LNCAP (cell line): Measurements from ENCODE around the gene PIK3R1.

Source experiments
- TF ChIP-seq, protein P1 (sequence below): fragments of 450-650 bp; IDR thresholded peaks from 2 replicates; pipeline ENCODE4 v1.5.1; 2017; ENCODE audit warnings: mild to moderate bottlenecking

Gene PIK3R1

DNA sequence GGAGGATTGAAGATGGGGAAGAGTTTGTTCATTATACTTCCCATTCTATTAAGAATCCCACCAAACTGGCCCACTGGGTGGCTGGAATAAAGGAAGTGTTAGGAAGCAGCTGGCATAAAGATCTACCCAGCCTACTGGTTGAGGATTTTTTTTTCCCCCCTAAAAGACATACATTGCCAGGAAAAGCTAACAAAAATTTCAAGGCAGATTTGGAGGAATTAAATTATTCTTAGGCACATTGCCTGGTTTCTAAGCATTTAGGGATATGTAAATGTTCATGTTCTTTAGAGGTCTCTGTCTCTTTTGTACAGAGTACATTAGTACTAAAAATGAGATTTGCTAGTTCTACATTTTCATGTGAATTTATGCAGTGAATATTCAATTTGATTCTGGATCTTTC, 8.3 kb downstream of the PIK3R1 start:
- TF ChIP-seq, protein P1, sequence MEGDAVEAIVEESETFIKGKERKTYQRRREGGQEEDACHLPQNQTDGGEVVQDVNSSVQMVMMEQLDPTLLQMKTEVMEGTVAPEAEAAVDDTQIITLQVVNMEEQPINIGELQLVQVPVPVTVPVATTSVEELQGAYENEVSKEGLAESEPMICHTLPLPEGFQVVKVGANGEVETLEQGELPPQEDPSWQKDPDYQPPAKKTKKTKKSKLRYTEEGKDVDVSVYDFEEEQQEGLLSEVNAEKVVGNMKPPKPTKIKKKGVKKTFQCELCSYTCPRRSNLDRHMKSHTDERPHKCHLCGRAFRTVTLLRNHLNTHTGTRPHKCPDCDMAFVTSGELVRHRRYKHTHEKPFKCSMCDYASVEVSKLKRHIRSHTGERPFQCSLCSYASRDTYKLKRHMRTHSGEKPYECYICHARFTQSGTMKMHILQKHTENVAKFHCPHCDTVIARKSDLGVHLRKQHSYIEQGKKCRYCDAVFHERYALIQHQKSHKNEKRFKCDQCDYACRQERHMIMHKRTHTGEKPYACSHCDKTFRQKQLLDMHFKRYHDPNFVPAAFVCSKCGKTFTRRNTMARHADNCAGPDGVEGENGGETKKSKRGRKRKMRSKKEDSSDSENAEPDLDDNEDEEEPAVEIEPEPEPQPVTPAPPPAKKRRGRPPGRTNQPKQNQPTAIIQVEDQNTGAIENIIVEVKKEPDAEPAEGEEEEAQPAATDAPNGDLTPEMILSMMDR = no peak

DNA sequence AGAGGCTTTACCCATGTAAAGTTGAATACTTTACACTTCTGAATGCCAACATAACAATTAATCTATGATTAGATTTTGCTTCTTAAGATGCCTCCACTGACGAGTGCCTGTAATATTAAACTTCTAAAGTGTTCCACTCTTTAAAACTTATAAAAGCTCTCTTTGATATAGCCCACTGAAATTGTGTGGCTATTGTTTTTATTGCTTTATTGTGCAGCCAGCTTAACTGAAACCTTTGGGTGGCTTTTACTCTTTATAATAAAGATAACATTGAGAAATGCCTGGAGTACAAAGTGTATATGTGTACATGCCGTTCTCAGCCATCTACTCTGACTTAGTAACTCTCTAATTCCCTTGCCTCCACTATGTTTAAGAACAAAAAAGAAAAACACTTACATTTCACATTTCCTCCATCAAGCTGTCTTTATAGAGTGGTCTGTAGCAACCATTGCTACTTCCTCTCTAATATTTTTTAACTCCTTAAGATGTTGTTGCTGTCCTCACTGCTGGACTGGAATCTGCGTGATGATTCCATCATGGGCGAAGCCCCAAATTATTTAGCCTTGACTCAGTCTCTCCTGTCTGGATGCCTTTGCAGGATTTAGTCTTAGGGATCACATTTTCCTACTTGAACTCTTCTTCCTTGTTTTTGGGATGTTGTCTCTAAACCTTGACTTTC, 9.1 kb downstream of the PIK3R1 start:
- TF ChIP-seq, protein P1 = no peak

DNA sequence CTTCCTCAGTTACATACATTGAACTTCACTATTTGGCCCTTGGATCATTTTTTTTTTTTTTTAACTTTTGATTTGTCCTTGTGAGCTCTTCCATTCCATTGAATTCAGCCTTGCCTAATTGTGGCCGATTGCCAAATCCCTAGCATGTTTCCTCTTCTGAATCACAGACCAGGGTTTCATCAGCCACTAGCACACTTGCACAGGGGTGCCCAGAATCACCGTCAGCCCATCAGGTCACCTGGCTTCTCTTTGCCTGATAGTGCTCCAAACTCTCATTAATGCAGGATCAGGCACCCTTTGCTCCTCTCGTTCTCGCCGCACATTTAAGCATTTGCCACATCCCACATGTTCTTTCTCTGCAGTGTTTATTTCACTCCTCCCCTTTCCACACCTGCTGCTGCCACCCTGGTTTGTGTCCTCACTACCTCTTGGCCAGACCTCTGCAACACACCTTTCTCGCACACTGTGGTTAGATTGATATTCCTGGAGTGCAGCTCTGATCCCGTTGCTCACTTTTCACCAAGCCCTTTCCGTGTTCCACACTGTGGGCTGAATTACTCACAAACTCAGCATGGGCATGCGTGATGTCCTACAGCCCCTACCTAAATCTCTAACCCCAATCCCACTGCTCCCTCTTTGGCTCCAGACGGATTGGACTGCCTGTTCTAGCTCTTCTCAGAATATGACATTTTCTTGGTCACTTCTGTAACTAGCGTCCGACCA, 9.8 kb downstream of the PIK3R1 start:
- TF ChIP-seq, protein P1 = no peak

DNA sequence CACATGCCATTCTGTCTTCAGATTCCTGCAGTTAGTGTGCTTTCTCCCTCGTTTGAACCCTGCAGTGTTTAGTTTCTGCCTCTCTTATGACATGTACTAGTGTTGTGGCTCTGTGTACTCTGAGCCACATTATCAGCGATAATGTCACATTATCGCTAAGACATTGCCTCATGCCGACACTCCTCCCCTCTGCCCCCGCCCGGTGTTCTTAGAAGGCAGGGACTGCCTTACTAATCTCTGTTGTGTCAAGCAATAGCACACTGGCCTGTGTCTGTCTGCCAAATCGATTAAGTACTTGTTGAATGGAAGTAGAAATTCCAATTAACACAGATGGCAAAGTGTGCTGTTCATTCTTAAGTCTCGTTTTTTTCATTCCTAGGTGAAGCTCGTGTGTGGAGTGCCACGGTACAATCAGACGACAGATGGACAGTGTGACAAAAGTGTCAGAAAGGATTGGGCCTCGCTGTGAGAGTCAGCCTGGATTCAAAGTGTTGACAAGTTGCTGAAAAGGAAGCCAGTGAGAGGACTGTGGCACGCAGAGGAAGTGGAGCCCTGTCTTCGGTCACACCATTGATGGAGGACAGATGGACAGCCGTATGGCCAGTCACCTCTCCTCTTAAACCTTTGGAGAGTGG, 10.5 kb downstream of the PIK3R1 start:
- TF ChIP-seq, protein P1 = no peak

DNA sequence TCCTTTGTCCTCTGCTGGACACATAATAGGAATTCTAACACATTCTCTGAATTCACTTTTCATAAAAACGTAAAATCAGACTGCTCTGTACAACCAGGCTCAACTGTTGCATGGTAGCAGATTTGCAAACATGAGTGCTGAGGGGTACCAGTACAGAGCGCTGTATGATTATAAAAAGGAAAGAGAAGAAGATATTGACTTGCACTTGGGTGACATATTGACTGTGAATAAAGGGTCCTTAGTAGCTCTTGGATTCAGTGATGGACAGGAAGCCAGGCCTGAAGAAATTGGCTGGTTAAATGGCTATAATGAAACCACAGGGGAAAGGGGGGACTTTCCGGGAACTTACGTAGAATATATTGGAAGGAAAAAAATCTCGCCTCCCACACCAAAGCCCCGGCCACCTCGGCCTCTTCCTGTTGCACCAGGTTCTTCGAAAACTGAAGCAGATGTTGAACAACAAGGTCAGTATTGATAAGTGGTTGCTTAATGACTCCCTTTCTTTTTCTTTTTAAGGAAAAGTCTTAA, 11.1 kb downstream of the PIK3R1 start:
- TF ChIP-seq, protein P1 = no peak

DNA sequence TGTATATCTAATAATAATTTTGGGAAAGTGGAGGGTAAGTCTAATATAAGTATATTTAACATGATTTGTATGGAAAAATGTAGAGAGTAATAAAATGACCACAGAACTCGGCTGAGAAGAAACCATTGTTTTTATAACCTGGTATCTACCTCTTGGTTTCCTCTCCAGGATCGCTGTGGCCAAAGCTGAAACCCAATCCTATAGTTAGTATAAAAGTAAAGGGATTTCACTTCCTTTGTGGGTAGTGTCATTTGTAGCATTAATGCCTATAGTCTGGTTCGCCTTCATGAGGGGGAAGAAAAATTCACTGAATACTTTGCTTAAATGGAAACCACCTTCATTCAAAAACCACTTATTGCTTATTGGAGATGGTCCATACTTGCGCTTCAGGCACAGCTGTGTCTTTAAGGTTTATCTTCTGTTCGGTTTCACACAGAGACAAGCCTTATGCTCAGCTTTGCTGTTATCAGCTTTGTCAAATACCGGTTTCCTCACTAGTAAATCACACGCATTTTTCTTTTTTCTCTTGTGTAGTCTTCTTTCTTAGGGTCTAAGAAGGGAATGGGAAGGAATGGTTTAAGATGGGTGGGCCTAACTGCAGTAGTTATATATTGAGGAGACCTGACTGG, 12.1 kb downstream of the PIK3R1 start:
- TF ChIP-seq, protein P1 = no peak

DNA sequence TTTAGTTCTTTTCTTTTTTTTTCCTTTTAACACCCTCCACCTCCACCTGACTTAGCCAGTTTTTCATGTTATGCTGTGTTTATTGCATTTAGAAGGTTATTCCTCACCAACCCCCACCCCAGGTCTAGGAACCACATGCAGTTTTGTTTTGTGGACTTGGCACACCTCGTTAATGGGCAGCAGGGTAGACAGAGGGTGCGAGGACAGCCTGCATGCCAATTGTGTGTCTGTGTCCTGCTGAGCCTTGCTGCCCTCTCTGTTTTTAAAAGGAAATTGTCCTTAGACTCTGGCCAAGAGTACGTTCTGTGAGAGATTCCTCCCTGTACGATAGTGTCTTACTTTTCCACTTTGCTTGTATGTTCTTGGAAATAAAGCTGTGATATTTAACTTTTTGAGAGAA, 13.9 kb downstream of the PIK3R1 start:
- TF ChIP-seq, protein P1 = no peak
